ENCODE results near the gene SMPD2. TPM values are rescaled to one million over a fixed set of nuclear protein-coding genes. Genes with fewer than 3 reads are reported as not detected.

SMPD2 gene
- total RNA-seq, 4 donors from 2014 or later, result 11.2 to 60.9 (median 17.8) TPM

- peak within 1 kb of the TSS; percentile 54 to 71 (median 70) for H3K27ac ChIP-seq
- no peaks in the 10 kb centered on the region for H3K9me3 ChIP-seq
- H3K4me1 ChIP-seq, result peaks cover 31 to 40% of the 10 kb centered on the region in 2 donors
- peak within 1 kb of the TSS; percentile 75 to 97 (median 88) for H3K4me3 ChIP-seq (replicated peaks in 1 of 3)
- no peaks in the 10 kb centered on the region for H3K27me3 ChIP-seq
- intact Hi-C loops (cut with DNase I), result no loop called here
- WGBS, 2 donors, result 1 to 3% methylated on average over 17 to 32 of the region's 97 CpGs
- DNase-seq, result peak; percentile 90 to 92
- H3K36me3 ChIP-seq, result no peaks in the 10 kb centered on the region
- TF ChIP-seq, protein P1, sequence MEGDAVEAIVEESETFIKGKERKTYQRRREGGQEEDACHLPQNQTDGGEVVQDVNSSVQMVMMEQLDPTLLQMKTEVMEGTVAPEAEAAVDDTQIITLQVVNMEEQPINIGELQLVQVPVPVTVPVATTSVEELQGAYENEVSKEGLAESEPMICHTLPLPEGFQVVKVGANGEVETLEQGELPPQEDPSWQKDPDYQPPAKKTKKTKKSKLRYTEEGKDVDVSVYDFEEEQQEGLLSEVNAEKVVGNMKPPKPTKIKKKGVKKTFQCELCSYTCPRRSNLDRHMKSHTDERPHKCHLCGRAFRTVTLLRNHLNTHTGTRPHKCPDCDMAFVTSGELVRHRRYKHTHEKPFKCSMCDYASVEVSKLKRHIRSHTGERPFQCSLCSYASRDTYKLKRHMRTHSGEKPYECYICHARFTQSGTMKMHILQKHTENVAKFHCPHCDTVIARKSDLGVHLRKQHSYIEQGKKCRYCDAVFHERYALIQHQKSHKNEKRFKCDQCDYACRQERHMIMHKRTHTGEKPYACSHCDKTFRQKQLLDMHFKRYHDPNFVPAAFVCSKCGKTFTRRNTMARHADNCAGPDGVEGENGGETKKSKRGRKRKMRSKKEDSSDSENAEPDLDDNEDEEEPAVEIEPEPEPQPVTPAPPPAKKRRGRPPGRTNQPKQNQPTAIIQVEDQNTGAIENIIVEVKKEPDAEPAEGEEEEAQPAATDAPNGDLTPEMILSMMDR (IDR thresholded peaks at IDR 0.05), result no peak
- peak; percentile 50 to 82 for TF ChIP-seq POLR2A (IDR thresholded peaks at IDR 0.05)
Measured at GRCh38 chr6:109482905-109483734, 42.6 kb downstream of the SMPD2 start, which contains the start of gene ZBTB24. Gene ZBTB24, minus strand, starts transcription at chr6:109483219. Its CDS starts 1,193 bp downstream, at chr6:109482026.

- DNase-seq, result no peak
- Histone ChIP-seq H3K27me3 (no peaks in the 10 kb centered on the region), H3K4me3 (replicated peaks in 1 of 3) (no peak overlapping the region), H3K9me3 (no peaks in the 10 kb centered on the region), H3K4me1 (peaks cover 31 to 35% of the 10 kb centered on the region in 2 donors), H3K27ac (peak overlapping the region in 1 of 3 donors; percentile 53), H3K36me3 (no peaks in the 10 kb centered on the region)
- intact Hi-C loops (cut with DNase I), result no loop called here
- 4% methylated on average over 6 of the region's 6 CpGs for WGBS, 2 donors
- TF ChIP-seq POLR2A (IDR thresholded peaks at IDR 0.05), result no peak
- TF ChIP-seq, protein P1 (IDR thresholded peaks at IDR 0.05), result no peak
Measured at GRCh38 chr6:109483735-109484057, 43.2 kb downstream of the SMPD2 start.

DNA sequence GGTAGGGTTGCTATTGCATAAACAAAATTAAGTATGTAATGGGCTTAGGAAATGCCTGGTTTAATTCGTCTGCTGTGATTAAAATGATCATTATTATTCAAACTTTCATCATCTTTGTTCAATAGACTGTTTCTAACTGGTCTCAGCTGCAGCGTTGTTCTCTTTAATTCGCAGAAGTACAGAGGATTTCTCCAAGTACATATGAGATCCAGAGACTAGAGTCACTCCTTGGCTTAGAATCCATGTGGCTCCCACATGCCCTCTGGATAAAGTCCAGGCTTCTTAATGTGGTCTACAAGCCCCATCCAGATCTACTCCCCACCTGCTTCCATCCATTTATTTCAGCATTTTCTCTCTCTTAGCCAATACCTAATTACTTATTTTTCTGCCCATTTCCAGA, 43.6 kb downstream of the SMPD2 start:
- no peak overlapping the region for H3K27ac ChIP-seq
- intact Hi-C loops (cut with DNase I), result no loop called here
- H3K9me3 ChIP-seq, result no peaks in the 10 kb centered on the region
- no peak for TF ChIP-seq POLR2A (IDR thresholded peaks at IDR 0.05)
- TF ChIP-seq, protein P1 (IDR thresholded peaks at IDR 0.05), result no peak
- no peaks in the 10 kb centered on the region for H3K27me3 ChIP-seq
- H3K4me1 ChIP-seq, result peaks cover 26 to 31% of the 10 kb centered on the region in 2 donors
- no peaks in the 10 kb centered on the region for H3K36me3 ChIP-seq
- no peak for DNase-seq
- H3K4me3 ChIP-seq (replicated peaks in 1 of 3), result no peak overlapping the region
- 63 to 78% methylated on average over 3 of the region's 3 CpGs for WGBS, 2 donors

- WGBS, 2 donors, result 86 to 87% methylated on average over 3 of the region's 3 CpGs
- no peak for TF ChIP-seq POLR2A (IDR thresholded peaks at IDR 0.05)
- TF ChIP-seq, protein P1 (IDR thresholded peaks at IDR 0.05), result no peak
- H3K27me3 ChIP-seq, result no peaks in the 10 kb centered on the region
- intact Hi-C loops (cut with DNase I), result no loop called here
- H3K36me3 ChIP-seq, result no peaks in the 10 kb centered on the region
- no peaks in the 10 kb centered on the region for H3K9me3 ChIP-seq
- peaks cover 17 to 20% of the 10 kb centered on the region in 2 donors for H3K4me1 ChIP-seq
- no peak for DNase-seq
- H3K4me3 ChIP-seq (replicated peaks in 1 of 3), result no peak overlapping the region
- H3K27ac ChIP-seq, result no peak overlapping the region
Measured at GRCh38 chr6:109485266-109485935, 44.9 kb downstream of the SMPD2 start.

DNA sequence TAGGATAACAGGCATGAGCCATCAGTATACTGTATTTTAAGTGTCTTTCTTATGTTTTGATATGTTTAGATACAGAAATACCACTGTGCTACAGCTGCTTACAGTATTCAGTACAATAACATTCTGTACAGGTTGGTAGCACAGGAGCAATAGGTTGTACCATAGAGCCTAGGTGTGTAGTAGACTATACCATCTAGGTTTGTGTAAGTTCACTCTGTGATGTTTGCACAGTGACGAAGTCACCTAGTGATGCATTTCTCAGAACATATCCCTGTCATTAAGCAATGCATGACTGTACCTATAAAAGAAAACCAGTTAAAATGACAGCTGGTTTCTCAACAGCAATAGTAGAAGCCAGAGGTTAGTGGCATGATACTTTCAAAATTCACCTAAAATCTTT, 45.5 kb downstream of the SMPD2 start:
- DNase-seq, result no peak
- no peaks in the 10 kb centered on the region for H3K36me3 ChIP-seq
- no peak overlapping the region for H3K4me3 ChIP-seq (replicated peaks in 1 of 3)
- no peaks in the 10 kb centered on the region for H3K9me3 ChIP-seq
- no peak overlapping the region for H3K27ac ChIP-seq
- intact Hi-C loops (cut with DNase I), result no loop called here
- peaks cover 10 to 14% of the 10 kb centered on the region in 2 donors for H3K4me1 ChIP-seq
- H3K27me3 ChIP-seq, result no peaks in the 10 kb centered on the region
- TF ChIP-seq POLR2A (IDR thresholded peaks at IDR 0.05), result no peak
- TF ChIP-seq, protein P1 (IDR thresholded peaks at IDR 0.05), result no peak
- 94% methylated on average over 1 of the region's 1 CpG for WGBS, 2 donors
